ENCODE data around the gene CFAP410.

CFAP410 gene

GRCh38 chr21:44316277-44316900, 22.8 kb downstream of the CFAP410 start:
- no peaks in the 10 kb centered on the region for H3K4me1 ChIP-seq (ENCODE audit: low read length)
- no peaks in the 10 kb centered on the region; the same call in 1 of the 2 replicates for H3K79me2 ChIP-seq (ENCODE audit: low read length)
- H3K9me3 ChIP-seq (replicated peaks; ENCODE audit: insufficient read depth, low read length), result no peaks in the 10 kb centered on the region
- no peak overlapping the region for H3K9ac ChIP-seq (ENCODE audit: low read length)
- H2AFZ ChIP-seq (ENCODE audit: low read length), result no peak overlapping the region
- H3K27me3 ChIP-seq (replicated peaks; ENCODE audit: insufficient read depth, low read length), result no peaks in the 10 kb centered on the region
- H3K4me2 ChIP-seq (ENCODE audit: low read depth, low read length), result no peak overlapping the region
- no peaks in the 10 kb centered on the region for H4K20me1 ChIP-seq (ENCODE audit: insufficient read depth, low read length)
- no peak overlapping the region for H3K27ac ChIP-seq (ENCODE audit: low read length)
- no peak for DNase-seq
- no peak for TF ChIP-seq EZH2phosphoT487 (IDR thresholded peaks at IDR 0.05; ENCODE audit: low read length)
- TF ChIP-seq, protein P1, sequence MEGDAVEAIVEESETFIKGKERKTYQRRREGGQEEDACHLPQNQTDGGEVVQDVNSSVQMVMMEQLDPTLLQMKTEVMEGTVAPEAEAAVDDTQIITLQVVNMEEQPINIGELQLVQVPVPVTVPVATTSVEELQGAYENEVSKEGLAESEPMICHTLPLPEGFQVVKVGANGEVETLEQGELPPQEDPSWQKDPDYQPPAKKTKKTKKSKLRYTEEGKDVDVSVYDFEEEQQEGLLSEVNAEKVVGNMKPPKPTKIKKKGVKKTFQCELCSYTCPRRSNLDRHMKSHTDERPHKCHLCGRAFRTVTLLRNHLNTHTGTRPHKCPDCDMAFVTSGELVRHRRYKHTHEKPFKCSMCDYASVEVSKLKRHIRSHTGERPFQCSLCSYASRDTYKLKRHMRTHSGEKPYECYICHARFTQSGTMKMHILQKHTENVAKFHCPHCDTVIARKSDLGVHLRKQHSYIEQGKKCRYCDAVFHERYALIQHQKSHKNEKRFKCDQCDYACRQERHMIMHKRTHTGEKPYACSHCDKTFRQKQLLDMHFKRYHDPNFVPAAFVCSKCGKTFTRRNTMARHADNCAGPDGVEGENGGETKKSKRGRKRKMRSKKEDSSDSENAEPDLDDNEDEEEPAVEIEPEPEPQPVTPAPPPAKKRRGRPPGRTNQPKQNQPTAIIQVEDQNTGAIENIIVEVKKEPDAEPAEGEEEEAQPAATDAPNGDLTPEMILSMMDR (IDR thresholded peaks at IDR 0.05; ENCODE audit: low read length), result no peak
- H3K9me2 ChIP-seq (replicated peaks; ENCODE audit: insufficient read depth, low read length), result no peaks in the 10 kb centered on the region
- H3F3A ChIP-seq (ENCODE audit: insufficient read depth, low read length), result no peaks in the 10 kb centered on the region
- peaks cover 2% of the 10 kb centered on the region; the same call in 1 of the 2 replicates for H3K36me3 ChIP-seq (replicated peaks; ENCODE audit: insufficient read depth, low read length)
- no peak overlapping the region for H3K4me3 ChIP-seq (ENCODE audit: low read length)

- H3K4me2 ChIP-seq (ENCODE audit: low read depth, low read length), result no peak overlapping the region
- TF ChIP-seq EZH2 (optimal IDR thresholded peaks at IDR 0.05; ENCODE audit: low read depth, low read length) (no peak), EZH2phosphoT487 (IDR thresholded peaks at IDR 0.05; ENCODE audit: low read length) (no peak)
- TF ChIP-seq, protein P1 (IDR thresholded peaks at IDR 0.05; ENCODE audit: low read length), result no peak
- no peak overlapping the region for H3K27ac ChIP-seq (ENCODE audit: low read length)
- no peak overlapping the region for H2AFZ ChIP-seq (ENCODE audit: low read length)
- peaks cover 8% of the 10 kb centered on the region; the same call in 1 of the 2 replicates for H3K36me3 ChIP-seq (replicated peaks; ENCODE audit: insufficient read depth, low read length)
- H3F3A ChIP-seq (ENCODE audit: insufficient read depth, low read length), result no peaks in the 10 kb centered on the region
- no peaks in the 10 kb centered on the region for H3K9me3 ChIP-seq (replicated peaks; ENCODE audit: insufficient read depth, low read length)
- H3K9me2 ChIP-seq (replicated peaks; ENCODE audit: insufficient read depth, low read length), result no peaks in the 10 kb centered on the region
- no peaks in the 10 kb centered on the region; the same call in 1 of the 2 replicates for H3K79me2 ChIP-seq (ENCODE audit: low read length)
- H3K4me1 ChIP-seq (ENCODE audit: low read length), result no peaks in the 10 kb centered on the region
- no peak overlapping the region for H3K9ac ChIP-seq (ENCODE audit: low read length)
- no peak overlapping the region for H3K4me3 ChIP-seq (ENCODE audit: low read length)
- H3K27me3 ChIP-seq (replicated peaks; ENCODE audit: insufficient read depth, low read length), result no peaks in the 10 kb centered on the region
- H4K20me1 ChIP-seq (ENCODE audit: insufficient read depth, low read length), result no peaks in the 10 kb centered on the region
- DNase-seq, result no peak
Measured at GRCh38 chr21:44315691-44316203, 23.4 kb downstream of the CFAP410 start.

- no peaks in the 10 kb centered on the region for H3K9me3 ChIP-seq (replicated peaks; ENCODE audit: insufficient read depth, low read length)
- no peak overlapping the region for H3K9ac ChIP-seq (ENCODE audit: low read length)
- no peaks in the 10 kb centered on the region for H4K20me1 ChIP-seq (ENCODE audit: insufficient read depth, low read length)
- no peak overlapping the region for H3K4me2 ChIP-seq (ENCODE audit: low read depth, low read length)
- no peak overlapping the region for H3K4me3 ChIP-seq (ENCODE audit: low read length)
- no peaks in the 10 kb centered on the region for H3F3A ChIP-seq (ENCODE audit: insufficient read depth, low read length)
- H3K27ac ChIP-seq (ENCODE audit: low read length), result no peak overlapping the region
- H3K36me3 ChIP-seq (replicated peaks; ENCODE audit: insufficient read depth, low read length), result peaks cover 10% of the 10 kb centered on the region; the same call in 1 of the 2 replicates
- no peak overlapping the region for H2AFZ ChIP-seq (ENCODE audit: low read length)
- TF ChIP-seq EZH2phosphoT487 (IDR thresholded peaks at IDR 0.05; ENCODE audit: low read length) (no peak), EZH2 (optimal IDR thresholded peaks at IDR 0.05; ENCODE audit: low read depth, low read length) (no peak)
- TF ChIP-seq, protein P1 (IDR thresholded peaks at IDR 0.05; ENCODE audit: low read length), result no peak
- no peaks in the 10 kb centered on the region for H3K9me2 ChIP-seq (replicated peaks; ENCODE audit: insufficient read depth, low read length)
- no peaks in the 10 kb centered on the region for H3K27me3 ChIP-seq (replicated peaks; ENCODE audit: insufficient read depth, low read length)
- H3K79me2 ChIP-seq (ENCODE audit: low read length), result peaks cover 5% of the 10 kb centered on the region; the same call in 1 of the 2 replicates
- no peak for DNase-seq
- no peaks in the 10 kb centered on the region for H3K4me1 ChIP-seq (ENCODE audit: low read length)
Measured at GRCh38 chr21:44314561-44314960, 24.6 kb downstream of the CFAP410 start.

All from MM.1S (cell line).